Fibroblast of pulmonary artery (primary cell): ENCODE results near the gene SMCHD1.

ENCODE experiments used
- DNase-seq: peaks from one replicate; pipeline ENCODE4 v3.0.0-alpha.2; 2010; ENCODE audit warnings: low read depth
- H3K4me3 ChIP-seq: replicated peaks from 2 replicates; pipeline ENCODE4 v1.5.1; 2011; ENCODE audit warnings: low read depth, mild to moderate bottlenecking, control low read depth, low read length, moderate library complexity
- CTCF ChIP-seq: IDR thresholded peaks from 2 replicates; pipeline ENCODE4 v1.5.1; 2011; ENCODE audit warnings: mild to moderate bottlenecking, control low read depth, low read length, inconsistent platforms; ENCODE audit errors: missing control alignments

The SMCHD1 gene

GRCh38 chr18:2655178-2655953 is at the start of gene SMCHD1:
Gene SMCHD1, plus strand, starts transcription at chr18:2655726. Its CDS starts 350 bp downstream, at chr18:2656076.
- peak; percentile 78 for DNase-seq
- peak within 1 kb of the TSS; percentile 87 for H3K4me3 ChIP-seq
- no peak for TF ChIP-seq CTCF

GRCh38 chr18:2606335-2606734 is 49.2 kb upstream of the SMCHD1 start:
- H3K4me3 ChIP-seq: no peak overlapping the region
- no peak for DNase-seq
- TF ChIP-seq CTCF: no peak

- DNase-seq: no peak
- no peak overlapping the region for H3K4me3 ChIP-seq
- TF ChIP-seq CTCF: no peak
Observed at GRCh38 chr18:2609604-2610003, 45.9 kb upstream of the SMCHD1 start.

- no peak for TF ChIP-seq CTCF
- no peak overlapping the region for H3K4me3 ChIP-seq
- no peak for DNase-seq
Observed at GRCh38 chr18:2610549-2610948, 45.0 kb upstream of the SMCHD1 start.

GRCh38 chr18:2612996-2613395 is 42.5 kb upstream of the SMCHD1 start:
- no peak overlapping the region for H3K4me3 ChIP-seq
- DNase-seq: no peak
- no peak for TF ChIP-seq CTCF

- no peak for DNase-seq
- H3K4me3 ChIP-seq: no peak overlapping the region
- no peak for TF ChIP-seq CTCF
Observed at GRCh38 chr18:2617401-2617998, 38.0 kb upstream of the SMCHD1 start.

GRCh38 chr18:2618009-2618408 is 37.5 kb upstream of the SMCHD1 start:
- H3K4me3 ChIP-seq: no peak overlapping the region
- no peak for DNase-seq
- TF ChIP-seq CTCF: no peak
